ENCODE results near the gene RHEB. TPM values are rescaled to one million over a fixed set of nuclear protein-coding genes. Genes with fewer than 3 reads are reported as not detected.
A peak's percentile ranks its signal among the peaks of the same experiment; 100 is the strongest.

The RHEB gene
- total and polyA plus RNA-seq, 2 experiments from 2014 or later: 127 to 157 TPM

DNA sequence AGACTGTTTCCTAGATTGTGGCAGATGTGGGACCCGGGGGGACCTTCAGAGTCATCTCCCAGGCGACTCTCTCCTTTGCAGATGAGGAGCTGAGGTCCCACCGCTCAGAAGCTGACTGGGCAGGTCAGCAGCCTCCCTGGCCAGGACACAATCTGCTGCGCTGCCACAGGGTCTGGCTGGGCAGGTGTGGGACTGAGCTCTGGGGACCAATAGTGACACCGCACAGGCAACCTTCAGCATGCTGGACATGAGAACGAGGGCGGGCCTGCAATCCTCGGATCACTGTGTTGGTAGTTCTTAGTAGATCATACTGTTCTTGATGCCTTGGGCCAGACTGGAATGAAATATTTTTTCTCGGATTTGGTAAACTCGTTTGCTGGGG lies 59.2 kb downstream of the RHEB start:
- no peak for DNase-seq (ENCODE audit: low read depth in 1 of 2, low spot score in 1 of 2)
- Histone ChIP-seq H3K27ac (peak overlapping the region; percentile 96), H3K4me1 (ENCODE audit: low read depth) (peaks cover 14% of the 10 kb centered on the region), H3K27me3 (no peaks in the 10 kb centered on the region), H3K9me3 (ENCODE audit: low read depth) (no peaks in the 10 kb centered on the region), H3K36me3 (peaks cover 8% of the 10 kb centered on the region), H3K4me3 (no peak overlapping the region)
- TF ChIP-seq, protein P1, sequence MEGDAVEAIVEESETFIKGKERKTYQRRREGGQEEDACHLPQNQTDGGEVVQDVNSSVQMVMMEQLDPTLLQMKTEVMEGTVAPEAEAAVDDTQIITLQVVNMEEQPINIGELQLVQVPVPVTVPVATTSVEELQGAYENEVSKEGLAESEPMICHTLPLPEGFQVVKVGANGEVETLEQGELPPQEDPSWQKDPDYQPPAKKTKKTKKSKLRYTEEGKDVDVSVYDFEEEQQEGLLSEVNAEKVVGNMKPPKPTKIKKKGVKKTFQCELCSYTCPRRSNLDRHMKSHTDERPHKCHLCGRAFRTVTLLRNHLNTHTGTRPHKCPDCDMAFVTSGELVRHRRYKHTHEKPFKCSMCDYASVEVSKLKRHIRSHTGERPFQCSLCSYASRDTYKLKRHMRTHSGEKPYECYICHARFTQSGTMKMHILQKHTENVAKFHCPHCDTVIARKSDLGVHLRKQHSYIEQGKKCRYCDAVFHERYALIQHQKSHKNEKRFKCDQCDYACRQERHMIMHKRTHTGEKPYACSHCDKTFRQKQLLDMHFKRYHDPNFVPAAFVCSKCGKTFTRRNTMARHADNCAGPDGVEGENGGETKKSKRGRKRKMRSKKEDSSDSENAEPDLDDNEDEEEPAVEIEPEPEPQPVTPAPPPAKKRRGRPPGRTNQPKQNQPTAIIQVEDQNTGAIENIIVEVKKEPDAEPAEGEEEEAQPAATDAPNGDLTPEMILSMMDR (IDR thresholded peaks at IDR 0.05; ENCODE audit: low read depth, low read length): no peak

DNA sequence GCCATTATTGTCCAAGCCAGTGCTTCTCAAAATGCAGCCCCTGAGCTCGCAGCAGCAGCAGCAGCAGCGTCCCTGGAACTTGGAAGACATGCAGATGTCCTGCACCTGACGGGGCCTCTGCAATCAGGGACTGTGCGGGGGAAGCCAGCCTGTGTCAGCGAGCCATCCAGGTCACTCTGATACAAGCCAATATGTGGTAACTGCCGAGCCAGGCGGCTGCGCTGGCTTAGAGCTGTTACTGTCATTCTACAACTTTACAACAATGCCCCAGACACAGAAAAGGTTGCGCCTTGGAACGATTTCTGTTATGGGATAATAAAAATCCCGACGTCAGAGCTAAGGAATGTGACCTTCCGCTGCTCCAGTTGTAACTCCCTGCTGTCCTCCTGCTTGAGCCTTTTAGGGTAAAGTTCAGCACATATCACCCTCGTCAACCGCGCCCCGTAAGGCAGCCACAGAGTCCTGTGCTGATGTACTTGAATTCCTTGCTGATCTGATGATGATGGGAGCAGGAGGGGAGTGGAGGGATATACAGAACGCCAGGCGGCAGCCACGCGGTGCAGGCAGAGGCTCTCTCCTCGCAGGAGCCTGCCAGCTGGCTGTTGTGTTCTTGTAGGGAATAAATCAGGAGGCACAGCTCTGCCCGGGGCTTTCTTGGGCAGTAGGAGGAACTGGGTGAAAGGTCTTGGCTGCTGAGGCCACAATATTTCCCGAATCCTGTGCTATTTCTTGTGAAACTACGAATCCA lies 59.8 kb downstream of the RHEB start:
- H3K27me3 ChIP-seq: no peaks in the 10 kb centered on the region
- no peak overlapping the region for H3K4me3 ChIP-seq
- peak; percentile 81 to 97 for DNase-seq (ENCODE audit: low read depth in 1 of 2, low spot score in 1 of 2)
- peak overlapping the region; percentile 96 for H3K27ac ChIP-seq
- peaks cover 4% of the 10 kb centered on the region for H3K36me3 ChIP-seq
- H3K9me3 ChIP-seq (ENCODE audit: low read depth): no peaks in the 10 kb centered on the region
- TF ChIP-seq, protein P1 (IDR thresholded peaks at IDR 0.05; ENCODE audit: low read depth, low read length): peak; percentile 57
- H3K4me1 ChIP-seq (ENCODE audit: low read depth): peaks cover 14% of the 10 kb centered on the region

DNA sequence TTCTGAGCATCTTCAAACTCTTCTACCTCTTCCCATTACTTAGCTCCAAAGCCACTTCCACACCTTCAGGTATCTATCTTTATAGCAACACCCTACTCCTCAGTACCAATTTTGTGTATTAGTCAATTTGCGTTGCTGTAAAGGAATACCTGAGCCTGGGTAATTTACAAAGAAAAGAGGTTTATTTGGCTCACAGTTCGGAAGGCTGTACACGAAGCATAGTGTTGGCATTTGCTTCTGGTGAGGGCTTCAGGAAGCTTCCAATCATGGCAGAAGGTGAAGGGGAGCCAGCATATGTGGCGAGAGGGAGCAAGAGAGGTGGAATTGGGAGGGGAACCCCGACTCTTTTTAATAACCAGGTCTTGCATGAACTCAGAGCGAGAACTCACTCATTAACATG lies 62.2 kb downstream of the RHEB start:
- TF ChIP-seq, protein P1 (IDR thresholded peaks at IDR 0.05; ENCODE audit: low read depth, low read length): no peak
- H3K9me3 ChIP-seq (ENCODE audit: low read depth): no peaks in the 10 kb centered on the region
- H3K36me3 ChIP-seq: no peaks in the 10 kb centered on the region
- no peak overlapping the region for H3K4me3 ChIP-seq
- peaks cover 14% of the 10 kb centered on the region for H3K4me1 ChIP-seq (ENCODE audit: low read depth)
- H3K27ac ChIP-seq: no peak overlapping the region
- no peak for DNase-seq (ENCODE audit: low read depth in 1 of 2, low spot score in 1 of 2)
- no peaks in the 10 kb centered on the region for H3K27me3 ChIP-seq

DNA sequence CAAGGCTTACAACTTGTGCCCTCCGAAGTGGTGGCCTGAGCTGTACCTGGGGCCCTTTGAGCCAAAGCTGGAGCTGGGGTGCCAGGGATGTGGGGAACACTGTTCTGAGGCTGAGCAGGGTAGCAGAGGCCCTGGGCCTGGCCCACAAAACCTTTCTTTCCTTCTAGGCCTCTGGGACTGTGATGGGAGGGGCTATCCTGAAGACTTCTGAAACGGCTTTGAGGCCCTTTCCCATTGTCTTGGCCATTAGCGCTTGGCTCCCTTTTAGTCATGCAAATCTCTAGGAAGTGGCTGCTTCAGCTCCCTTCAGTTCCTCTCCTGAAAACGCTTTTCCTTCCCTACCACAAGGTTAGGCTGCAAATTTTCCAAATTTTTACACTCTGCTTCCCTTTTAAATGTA lies 62.9 kb downstream of the RHEB start:
- no peaks in the 10 kb centered on the region for H3K36me3 ChIP-seq
- H3K4me3 ChIP-seq: no peak overlapping the region
- DNase-seq (ENCODE audit: low read depth in 1 of 2, low spot score in 1 of 2): no peak
- H3K27ac ChIP-seq: no peak overlapping the region
- H3K27me3 ChIP-seq: no peaks in the 10 kb centered on the region
- H3K9me3 ChIP-seq (ENCODE audit: low read depth): no peaks in the 10 kb centered on the region
- TF ChIP-seq, protein P1 (IDR thresholded peaks at IDR 0.05; ENCODE audit: low read depth, low read length): no peak
- H3K4me1 ChIP-seq (ENCODE audit: low read depth): peaks cover 14% of the 10 kb centered on the region

DNA sequence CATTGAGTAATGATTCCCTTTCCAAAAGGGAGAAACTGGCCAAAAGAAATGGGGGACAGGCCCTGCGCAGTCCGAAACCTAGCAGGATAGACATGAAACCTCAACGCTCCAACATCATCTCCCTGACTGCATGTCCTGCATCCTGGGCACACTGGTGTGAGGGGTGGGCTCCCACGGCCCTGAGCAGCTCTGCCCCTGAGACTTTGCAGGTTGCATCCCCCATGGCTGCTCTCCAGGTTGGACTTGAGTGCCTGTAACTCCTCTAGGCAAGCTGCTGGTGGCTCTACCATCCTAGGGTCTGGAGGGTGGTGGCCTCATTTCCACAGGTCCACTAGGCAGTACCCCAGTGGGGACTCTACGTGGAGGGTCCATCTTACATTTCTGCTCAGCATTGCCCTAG lies 63.4 kb downstream of the RHEB start:
- H3K36me3 ChIP-seq: no peaks in the 10 kb centered on the region
- H3K27me3 ChIP-seq: no peaks in the 10 kb centered on the region
- TF ChIP-seq, protein P1 (IDR thresholded peaks at IDR 0.05; ENCODE audit: low read depth, low read length): no peak
- H3K4me1 ChIP-seq (ENCODE audit: low read depth): peaks cover 14% of the 10 kb centered on the region
- no peak overlapping the region for H3K27ac ChIP-seq
- no peak for DNase-seq (ENCODE audit: low read depth in 1 of 2, low spot score in 1 of 2)
- no peak overlapping the region for H3K4me3 ChIP-seq
- H3K9me3 ChIP-seq (ENCODE audit: low read depth): no peaks in the 10 kb centered on the region
